Neural cell (in vitro differentiated cells): ENCODE results near the gene UNC13B. TPM values are rescaled to one million over a fixed set of nuclear protein-coding genes. Genes with fewer than 3 reads are reported as not detected.

Experiments
- H2AFZ ChIP-seq: fragments of 200-600, 300-800 bp; sonication (generic), shearing (Covaris generic); 2 replicates; pipeline ENCODE4 v1.6.0; 2014; ENCODE audit warnings: low read depth, mild to moderate bottlenecking, antibody characterized with exemption, low read length, moderate library complexity
- H3F3A ChIP-seq: fragments of 200-600 bp; shearing (Covaris generic); 2 replicates; pipeline ENCODE4 v1.6.1; 2016; ENCODE audit warnings: mild to moderate bottlenecking, moderate library complexity, mixed read lengths, antibody characterized with exemption, low read length; ENCODE audit not compliant: insufficient read depth, poor library complexity, severe bottlenecking
- H3K27ac ChIP-seq: fragments of 200-600, 300-800 bp; sonication (generic), shearing (Covaris generic); 2 replicates; pipeline ENCODE4 v1.5.1; 2014; ENCODE audit warnings: mild to moderate bottlenecking, low read length, moderate library complexity
- H3K27me3 ChIP-seq: fragments of 300-800, 200-600 bp; sonication (generic), shearing (Covaris generic); 2 replicates; pipeline ENCODE4 v1.6.0; 2014; ENCODE audit warnings: mild to moderate bottlenecking, low read depth, low read length, moderate library complexity; ENCODE audit not compliant: insufficient read depth
- H3K36me3 ChIP-seq: fragments of 300-800, 200-600 bp; sonication (generic), shearing (Covaris generic); 2 replicates; pipeline ENCODE4 v1.5.1; 2014; ENCODE audit warnings: mild to moderate bottlenecking, antibody characterized with exemption, low read length, moderate library complexity; ENCODE audit not compliant: insufficient read depth
- H3K4me2 ChIP-seq: fragments of 300-800, 200-600 bp; sonication (generic), shearing (Covaris generic); 2 replicates; pipeline ENCODE4 v1.6.0; 2014; ENCODE audit warnings: mild to moderate bottlenecking, low read length
- H3K4me3 ChIP-seq: fragments of 300-800, 200-600 bp; sonication (generic), shearing (Covaris generic); 2 replicates; pipeline ENCODE4 v1.5.1; 2014; ENCODE audit warnings: mild to moderate bottlenecking, low read length, moderate library complexity
- H3K79me2 ChIP-seq: fragments of 200-600 bp; shearing (Covaris generic); replicated peaks from 2 replicates; pipeline ENCODE4 v1.6.0; 2014; ENCODE audit warnings: mild to moderate bottlenecking, low read length, moderate library complexity; ENCODE audit not compliant: insufficient read depth
- H3K9ac ChIP-seq: fragments of 300-800, 200-600 bp; sonication (generic), shearing (Covaris generic); 2 replicates; pipeline ENCODE4 v1.6.1; 2016; ENCODE audit warnings: mild to moderate bottlenecking, low read length, mixed read lengths
- H3K9me2 ChIP-seq: fragments of 200-600 bp; shearing (Covaris generic); 2 replicates; pipeline ENCODE4 v1.6.1; 2016; ENCODE audit warnings: mild to moderate bottlenecking, low read length, mixed read lengths; ENCODE audit not compliant: insufficient read depth
- H3K9me3 ChIP-seq: fragments of 200-600, 300-800 bp; sonication (generic), shearing (Covaris generic); 2 replicates; pipeline ENCODE4 v1.6.1; 2016; ENCODE audit warnings: mild to moderate bottlenecking, mixed run types, low read length, moderate library complexity, mixed read lengths
- H4K20me1 ChIP-seq: fragments of 200-600 bp; shearing (Covaris generic); 2 replicates; pipeline ENCODE4 v1.6.1; 2016; ENCODE audit warnings: mild to moderate bottlenecking, mixed run types; ENCODE audit not compliant: insufficient read depth
- CTCF ChIP-seq: fragments of 450-650 bp; IDR thresholded peaks from 2 replicates; pipeline ENCODE4 v1.5.1; 2014; ENCODE audit warnings: antibody characterized with exemption, mild to moderate bottlenecking, moderate library complexity; ENCODE audit not compliant: poor library complexity, severe bottlenecking
- EP300 ChIP-seq: fragments of 450-650 bp; conservative IDR thresholded peaks from 2 replicates; pipeline ENCODE4 v1.6.1; 2014; ENCODE audit warnings: antibody characterized with exemption, mild to moderate bottlenecking, moderate library complexity; ENCODE audit not compliant: poor library complexity, severe bottlenecking
- EZH2 ChIP-seq: fragments of 200-600, 300-800 bp; shearing (Covaris generic), sonication (generic); IDR thresholded peaks from 2 replicates; pipeline ENCODE4 v1.6.1; 2014; ENCODE audit warnings: antibody characterized with exemption, low read length, borderline replicate concordance, mild to moderate bottlenecking; ENCODE audit not compliant: insufficient read depth, poor library complexity, severe bottlenecking
- MXI1 ChIP-seq: fragments of 450-650 bp; conservative IDR thresholded peaks from 2 replicates; pipeline ENCODE4 v1.6.1; 2014; ENCODE audit warnings: antibody characterized with exemption, mild to moderate bottlenecking; ENCODE audit not compliant: poor library complexity, severe bottlenecking
- POLR2AphosphoS5 ChIP-seq: IDR thresholded peaks from 2 replicates; pipeline ENCODE4 v1.6.1; 2012
- RAD21 ChIP-seq: fragments of 450-650 bp; conservative IDR thresholded peaks from 2 replicates; pipeline ENCODE4 v1.6.1; 2014; ENCODE audit warnings: antibody characterized with exemption, mild to moderate bottlenecking, moderate library complexity
- REST ChIP-seq: IDR thresholded peaks from 2 replicates; pipeline ENCODE4 v1.6.1; 2012; ENCODE audit warnings: borderline replicate concordance
- SMC3 ChIP-seq: fragments of 450-650 bp; conservative IDR thresholded peaks from 2 replicates; pipeline ENCODE4 v1.6.1; 2014; ENCODE audit warnings: antibody characterized with exemption, mild to moderate bottlenecking, moderate library complexity; ENCODE audit not compliant: poor library complexity
- TAF1 ChIP-seq: IDR thresholded peaks from 2 replicates; pipeline ENCODE4 v1.6.1; 2012; ENCODE audit warnings: low read depth
- polyA plus RNA-seq: library from polyadenylated mRNA; depleted of rRNA; stranded (reverse); fragments of >200 nt; gene quantifications from 2 replicates; pipeline ENCODE4 v1.2.3, GENCODE V29; 2014

The UNC13B gene
- polyA plus RNA-seq, 1 donor from 2014 or later, result 37.2 TPM

GRCh38 chr9:35229779-35230143 lies 68.0 kb downstream of the UNC13B start:
- H2AFZ ChIP-seq, result no peak overlapping the region
- no peaks in the 10 kb centered on the region for H3K9me2 ChIP-seq
- H3K36me3 ChIP-seq, result no peaks in the 10 kb centered on the region
- H3F3A ChIP-seq, result no peaks in the 10 kb centered on the region
- no peaks in the 10 kb centered on the region for H4K20me1 ChIP-seq
- H3K4me3 ChIP-seq, result no peak overlapping the region
- no peaks in the 10 kb centered on the region for H3K27me3 ChIP-seq
- H3K79me2 ChIP-seq, result no peaks in the 10 kb centered on the region
- no peaks in the 10 kb centered on the region for H3K9me3 ChIP-seq
- no peak overlapping the region for H3K4me2 ChIP-seq
- TF ChIP-seq TAF1 (no peak), CTCF (no peak), EP300 (no peak), POLR2AphosphoS5 (no peak)
- no peak overlapping the region for H3K27ac ChIP-seq
- no peak overlapping the region for H3K9ac ChIP-seq

GRCh38 chr9:35232867-35233544 lies 71.2 kb downstream of the UNC13B start:
- Histone ChIP-seq H3K27ac (no peak overlapping the region), H3K4me3 (no peak overlapping the region), H3K36me3 (no peaks in the 10 kb centered on the region), H3K9me2 (no peaks in the 10 kb centered on the region), H2AFZ (no peak overlapping the region), H3K9ac (no peak overlapping the region), H3K79me2 (no peaks in the 10 kb centered on the region), H4K20me1 (no peaks in the 10 kb centered on the region), H3F3A (no peaks in the 10 kb centered on the region), H3K27me3 (no peaks in the 10 kb centered on the region), H3K9me3 (no peaks in the 10 kb centered on the region), H3K4me2 (no peak overlapping the region)
- TF ChIP-seq RAD21 (no peak), CTCF (no peak), TAF1 (no peak), POLR2AphosphoS5 (no peak), EZH2 (no peak), EP300 (no peak), REST (no peak), MXI1 (no peak), SMC3 (no peak)
